ENCODE data around the gene STEAP3. TPM values are rescaled to one million over a fixed set of nuclear protein-coding genes. Genes with fewer than 3 reads are reported as not detected.

STEAP3 gene
- total RNA-seq, 1 experiment from 2014 or later: 15.4 TPM

GRCh38 chr2:119224391-119225104, 914 bp downstream of the STEAP3 start:
- peaks cover 39 to 42% of the 10 kb centered on the region in 2 experiments for H3K4me1 Mint-ChIP-seq
- no peaks in the 10 kb centered on the region for H3K9me3 Mint-ChIP-seq
- Histone ChIP-seq H3K79me2 (ENCODE audit: insufficient read depth, low read length) (no peaks in the 10 kb centered on the region), H3K79me1 (ENCODE audit: insufficient read depth, low read depth, low read length, poor library complexity, severe bottlenecking) (no peaks in the 10 kb centered on the region), H3K9ac (ENCODE audit: extremely low read depth, insufficient read length, low read length) (no peak overlapping the region), H3K56ac (ENCODE audit: insufficient read length, low read depth, low read length) (no peak overlapping the region), H4K91ac (ENCODE audit: insufficient read length, low read depth, low read length) (no peak overlapping the region), H2BK15ac (ENCODE audit: low read depth, low read length) (no peak overlapping the region), H2BK12ac (ENCODE audit: insufficient read length, low read depth, low read length) (no peak overlapping the region), H4K5ac (ENCODE audit: insufficient read length, low read depth, low read length) (no peak overlapping the region), H3K23ac (ENCODE audit: insufficient read length, low read depth, low read length) (no peak overlapping the region), H3K14ac (ENCODE audit: insufficient read depth, low read length) (no peak overlapping the region), H4K20me1 (ENCODE audit: control insufficient read depth, insufficient read depth, insufficient read length) (no peaks in the 10 kb centered on the region), H3K4me1 (ENCODE audit: insufficient read depth, low read length) (peaks cover 9% of the 10 kb centered on the region; the same call in 1 of the 2 replicates), H2BK120ac (ENCODE audit: low read depth, low read length, poor library complexity, severe bottlenecking) (no peak overlapping the region), H2AK5ac (ENCODE audit: insufficient read length, low read length) (no peak overlapping the region), H3K23me2 (ENCODE audit: insufficient read length, low read depth, low read length, poor library complexity, severe bottlenecking) (peaks cover 10% of the 10 kb centered on the region), H3K27ac (ENCODE audit: insufficient read length, low read depth, low read length) (no peak overlapping the region), H3K18ac (ENCODE audit: insufficient read length, low read depth, low read length) (no peak overlapping the region), H4K8ac (replicated peaks; ENCODE audit: insufficient read length, low read depth, low read length) (no peak overlapping the region), H3K9me3 (ENCODE audit: control insufficient read depth, low read depth, low read length) (no peaks in the 10 kb centered on the region), H3K4me2 (ENCODE audit: insufficient read depth, insufficient read length, low read length) (peak overlapping the region; percentile 57), H2BK5ac (ENCODE audit: insufficient read length, low read length) (no peak overlapping the region), H2BK20ac (ENCODE audit: low read depth, low read length, poor library complexity, severe bottlenecking) (no peak overlapping the region), H3T11ph (ENCODE audit: low read length) (no peak overlapping the region), H3K27me3 (ENCODE audit: insufficient read depth, low read length) (no peaks in the 10 kb centered on the region), H2AFZ (ENCODE audit: low read length) (no peak overlapping the region), H3K4ac (ENCODE audit: low read depth, low read length) (no peak overlapping the region)
- peaks cover 0 to 5% (median 0%) of the 10 kb centered on the region in 3 experiments; a peak in 2 of 7 replicates for H3K36me3 Mint-ChIP-seq (ENCODE audit: insufficient read depth in 1 of 3, low read depth in 3 of 3)
- H3K4me3 Mint-ChIP-seq: peak overlapping the region; percentile 57 to 75
- H3K27ac Mint-ChIP-seq: no peak overlapping the region
- WGBS (ENCODE audit: extremely low coverage, insufficient read length, low lambda C conversion rate): no CpG with 5 or more reads among the region's 13 CpGs
- DNase-seq: no peak
- no peak for TF ChIP-seq CTCF (conservative IDR thresholded peaks at IDR 0.05)
- peaks cover 19% of the 10 kb centered on the region for H3K27me3 Mint-ChIP-seq (ENCODE audit: low read depth)
